IMR-90 (cell line): Measurements from ENCODE around the gene HEPHL1.

Experiments
- CTCF ChIP-seq: conservative IDR thresholded peaks from 2 replicates; pipeline ENCODE4 v1.5.1; 2012; ENCODE audit warnings: mild to moderate bottlenecking, low read depth, low read length, improper control_type of control experiment
- ELK1 ChIP-seq: fragments of 150-350 bp; IDR thresholded peaks from 2 replicates; pipeline ENCODE4 v1.6.1; 2016; ENCODE audit warnings: low read depth, mild to moderate bottlenecking, low read length, moderate library complexity, borderline replicate concordance
- MAFK ChIP-seq: IDR thresholded peaks from 2 replicates; pipeline ENCODE4 v1.6.1; 2012; ENCODE audit warnings: low read depth, low read length, improper control_type of control experiment
- MAZ ChIP-seq: IDR thresholded peaks from 2 replicates; pipeline ENCODE4 v1.6.1; 2012; ENCODE audit warnings: low read depth, mild to moderate bottlenecking, low read length, improper control_type of control experiment, moderate library complexity, borderline replicate concordance
- POLR2A ChIP-seq: IDR thresholded peaks from 2 replicates; pipeline ENCODE4 v1.6.1; 2012; ENCODE audit warnings: mild to moderate bottlenecking, low read depth, low read length
- RAD21 ChIP-seq: IDR thresholded peaks from 2 replicates; pipeline ENCODE4 v1.6.1; 2012; ENCODE audit warnings: low read length, improper control_type of control experiment
- RFX5 ChIP-seq: IDR thresholded peaks from 2 replicates; pipeline ENCODE4 v1.8.0; 2012; ENCODE audit warnings: low read depth, mild to moderate bottlenecking, low read length, moderate library complexity
- SMC3 ChIP-seq: fragments of 150-350 bp; IDR thresholded peaks from 2 replicates; pipeline ENCODE4 v1.6.1; 2016; ENCODE audit warnings: low read depth, mild to moderate bottlenecking, antibody characterized with exemption, low read length, moderate library complexity
- TF ChIP-seq, protein P1 (sequence below): fragments of 150-350 bp; IDR thresholded peaks from 2 replicates; pipeline ENCODE4 v1.6.1; 2017; ENCODE audit warnings: mild to moderate bottlenecking, antibody characterized with exemption, low read length, low read depth

GRCh38 chr11:94111660-94112059 lies 90.5 kb downstream of the HEPHL1 start:
- TF ChIP-seq CTCF (no peak), POLR2A (no peak), SMC3 (no peak), MAFK (no peak), ELK1 (no peak), MAZ (no peak), RFX5 (no peak), RAD21 (no peak)
- TF ChIP-seq, protein P1, sequence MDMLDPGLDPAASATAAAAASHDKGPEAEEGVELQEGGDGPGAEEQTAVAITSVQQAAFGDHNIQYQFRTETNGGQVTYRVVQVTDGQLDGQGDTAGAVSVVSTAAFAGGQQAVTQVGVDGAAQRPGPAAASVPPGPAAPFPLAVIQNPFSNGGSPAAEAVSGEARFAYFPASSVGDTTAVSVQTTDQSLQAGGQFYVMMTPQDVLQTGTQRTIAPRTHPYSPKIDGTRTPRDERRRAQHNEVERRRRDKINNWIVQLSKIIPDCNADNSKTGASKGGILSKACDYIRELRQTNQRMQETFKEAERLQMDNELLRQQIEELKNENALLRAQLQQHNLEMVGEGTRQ: no peak
